NCI-H2107 (cell line): ENCODE measurements around the gene SYNE1.
A peak's percentile ranks its signal among the peaks of the same experiment; 100 is the strongest.

ENCODE experiments used
- DNase-seq: peaks from one replicate; lab custom pipeline; 2025; lab: John Stamatoyannopoulos, UW

SYNE1 gene

DNA sequence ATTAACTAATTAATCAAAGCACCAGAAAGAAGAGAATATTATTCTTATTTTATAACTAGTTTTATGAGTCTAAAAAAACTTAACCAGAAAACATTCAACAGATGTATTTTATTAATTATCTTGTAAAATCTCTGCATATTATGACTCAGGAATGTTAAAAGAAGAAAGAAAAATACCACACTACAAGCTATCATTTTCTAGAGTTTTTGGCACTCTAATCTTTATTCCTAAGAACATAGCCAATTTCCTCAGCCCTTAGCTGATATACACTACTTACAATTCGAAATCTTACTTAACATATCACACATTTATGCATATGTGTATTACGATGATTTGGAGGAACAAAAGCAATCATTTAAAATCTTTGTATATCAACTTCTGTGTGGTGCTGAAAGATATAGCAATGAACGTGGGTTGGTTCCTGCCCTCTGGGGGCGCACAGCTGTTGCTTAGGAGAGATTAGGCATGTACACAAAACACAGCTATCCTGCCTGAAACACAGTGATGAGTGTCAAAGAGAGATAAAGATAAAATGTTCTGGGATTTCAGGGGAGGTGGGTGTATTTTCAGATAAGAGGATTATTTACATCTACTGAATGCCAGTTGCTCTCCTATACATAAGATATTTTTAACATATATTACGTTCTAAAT, 404.5 kb downstream of the SYNE1 start:
- DNase-seq = no peak

GRCh38 chr6:152229330-152229729, 407.8 kb downstream of the SYNE1 start:
- no peak for DNase-seq

DNA sequence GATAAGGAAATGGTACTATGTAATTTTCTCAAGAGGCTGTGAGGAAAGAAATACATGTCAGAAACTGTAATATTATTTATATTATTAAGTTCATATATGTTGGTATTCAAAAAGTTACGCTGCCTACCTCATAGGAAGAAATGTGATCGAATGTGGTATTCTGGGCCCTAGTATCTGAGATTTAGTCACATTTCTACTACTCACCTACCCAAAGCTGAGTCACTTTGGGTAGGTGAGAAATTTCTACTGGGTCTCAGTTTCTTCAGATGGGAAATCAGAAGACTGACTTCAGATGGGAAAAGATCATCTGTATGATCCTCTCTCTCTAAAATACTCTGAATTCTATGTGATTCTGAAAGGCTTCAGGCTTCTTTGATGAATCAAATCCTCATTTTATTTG, 411.0 kb downstream of the SYNE1 start:
- no peak for DNase-seq

- no peak for DNase-seq
Measured at GRCh38 chr6:152225241-152225934, 411.8 kb downstream of the SYNE1 start.

DNA sequence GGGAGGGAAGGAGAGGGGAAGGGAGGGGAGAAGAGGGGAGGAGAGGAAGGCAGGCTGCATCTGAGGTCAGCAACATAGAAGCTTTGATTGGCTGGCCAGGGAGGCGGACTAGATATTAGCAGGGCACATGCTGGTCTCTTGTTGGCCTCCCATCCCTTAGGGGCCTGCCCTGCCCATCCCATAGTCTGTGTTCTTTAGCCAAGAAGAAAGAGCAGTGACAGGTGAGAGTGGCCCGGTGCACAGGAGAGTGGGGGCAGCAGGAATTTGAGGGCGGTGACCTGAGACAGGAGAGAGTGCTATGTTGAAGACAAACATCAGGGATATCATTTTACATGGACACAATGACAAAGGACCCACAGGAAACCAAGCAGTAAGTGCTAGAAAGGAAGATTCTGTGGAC, 413.5 kb downstream of the SYNE1 start:
- DNase-seq = no peak

- no peak for DNase-seq
Measured at GRCh38 chr6:152221806-152222628, 415.1 kb downstream of the SYNE1 start.

DNA sequence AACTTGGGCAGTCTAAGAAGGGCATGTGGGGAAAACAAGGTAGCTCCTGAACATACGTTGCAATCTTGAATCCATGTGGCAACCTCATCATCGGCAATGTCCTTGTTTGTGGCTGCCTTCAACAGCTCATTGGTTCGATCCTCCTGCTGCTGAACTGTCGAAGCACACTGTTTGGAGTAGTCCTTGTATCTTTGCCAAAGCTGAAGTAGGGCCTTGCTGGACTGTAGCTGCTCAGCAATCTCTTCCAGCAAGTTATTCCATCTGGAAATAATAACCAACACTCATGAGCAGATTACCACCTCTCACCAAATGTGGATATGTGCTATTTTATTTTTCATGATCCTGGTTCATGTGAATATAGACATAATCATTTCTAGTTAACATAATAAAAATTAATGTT, 416.4 kb downstream of the SYNE1 start:
- no peak for DNase-seq

GRCh38 chr6:152218887-152219286, 418.3 kb downstream of the SYNE1 start:
- DNase-seq = no peak

GRCh38 chr6:152212437-152212836, 424.7 kb downstream of the SYNE1 start:
- no peak for DNase-seq

DNA sequence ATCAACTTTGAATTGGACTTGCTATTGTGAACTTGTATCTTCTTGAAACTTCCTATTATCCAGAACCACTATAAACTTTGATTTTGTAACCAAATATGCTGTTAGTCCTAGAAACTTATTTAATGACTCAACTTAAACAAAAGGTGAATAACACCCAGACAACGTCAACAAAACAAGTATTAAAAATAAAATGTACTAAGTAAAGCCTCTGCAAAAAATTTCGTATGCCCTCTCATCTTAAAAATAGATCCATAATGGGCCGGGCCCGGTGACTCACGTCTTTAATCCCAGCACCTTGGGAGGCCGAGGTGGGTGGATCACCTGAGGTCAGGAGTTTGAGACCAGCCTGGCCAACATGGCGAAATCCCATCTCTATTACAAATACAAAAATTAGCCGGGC, 428.0 kb downstream of the SYNE1 start:
- DNase-seq = no peak

DNA sequence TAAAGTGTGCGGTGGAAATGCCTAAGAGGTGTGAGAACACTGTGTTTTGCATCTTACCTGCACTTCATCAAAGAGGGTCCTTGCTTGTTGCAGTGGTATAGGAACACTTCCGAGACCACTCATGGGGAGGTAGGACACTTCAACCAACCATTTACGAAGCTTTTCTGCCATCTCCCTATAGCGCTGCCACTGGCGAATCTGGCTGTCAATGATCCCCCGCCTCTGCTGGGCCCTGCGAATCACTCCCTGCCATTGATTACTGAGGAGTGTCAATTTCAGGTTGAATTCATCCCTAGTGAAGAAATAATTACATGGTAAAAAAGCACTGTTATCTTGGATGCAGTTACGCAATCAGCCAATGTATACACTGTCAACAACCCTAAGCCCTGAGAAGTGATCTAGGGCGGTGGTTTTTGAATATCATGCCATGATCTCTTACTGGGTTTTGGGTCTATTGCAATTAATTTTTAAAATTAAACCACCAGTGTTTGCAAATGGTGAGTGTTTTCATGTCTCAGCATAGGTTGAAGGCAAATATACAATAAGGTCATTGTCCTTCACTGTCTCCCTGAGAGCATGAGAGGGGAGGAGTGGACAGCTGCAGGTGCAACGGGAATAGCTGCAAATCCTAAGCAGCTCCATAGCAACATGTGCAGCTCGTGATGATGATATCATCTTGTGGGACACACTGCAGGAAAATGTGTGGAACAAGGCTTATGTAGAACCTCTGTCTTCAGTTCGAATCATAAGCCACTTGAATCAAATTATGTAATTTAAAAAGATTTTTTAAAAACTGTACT, 429.0 kb downstream of the SYNE1 start:
- no peak for DNase-seq

- DNase-seq = no peak
Measured at GRCh38 chr6:152206072-152206818, 430.9 kb downstream of the SYNE1 start.

GRCh38 chr6:152204591-152204990, 432.6 kb downstream of the SYNE1 start:
- DNase-seq = no peak

GRCh38 chr6:152201120-152201519, 436.0 kb downstream of the SYNE1 start:
- DNase-seq = no peak

GRCh38 chr6:152195896-152196295, 441.3 kb downstream of the SYNE1 start:
- DNase-seq = no peak

DNA sequence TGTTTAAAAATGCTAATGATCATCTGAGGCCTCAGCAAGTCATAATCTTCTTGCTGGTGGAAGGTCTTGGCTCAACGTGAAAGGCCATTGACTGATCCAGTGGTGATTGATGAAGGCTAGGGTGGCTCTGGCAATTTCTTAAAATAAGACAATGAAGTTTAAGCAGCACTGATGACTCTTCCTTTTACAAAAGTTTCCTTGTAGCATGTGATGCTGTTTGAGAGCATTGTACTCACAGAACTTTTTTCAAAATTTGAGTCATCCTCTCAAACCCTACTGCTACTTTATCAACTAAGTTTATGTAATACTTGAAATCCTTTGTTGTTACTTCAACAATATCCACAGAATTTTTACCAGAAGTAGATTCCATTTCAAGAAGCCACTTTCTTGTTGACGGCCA, 447.4 kb downstream of the SYNE1 start:
- DNase-seq = no peak

- DNase-seq = no peak
Measured at GRCh38 chr6:152188011-152188410, 449.2 kb downstream of the SYNE1 start.

DNA sequence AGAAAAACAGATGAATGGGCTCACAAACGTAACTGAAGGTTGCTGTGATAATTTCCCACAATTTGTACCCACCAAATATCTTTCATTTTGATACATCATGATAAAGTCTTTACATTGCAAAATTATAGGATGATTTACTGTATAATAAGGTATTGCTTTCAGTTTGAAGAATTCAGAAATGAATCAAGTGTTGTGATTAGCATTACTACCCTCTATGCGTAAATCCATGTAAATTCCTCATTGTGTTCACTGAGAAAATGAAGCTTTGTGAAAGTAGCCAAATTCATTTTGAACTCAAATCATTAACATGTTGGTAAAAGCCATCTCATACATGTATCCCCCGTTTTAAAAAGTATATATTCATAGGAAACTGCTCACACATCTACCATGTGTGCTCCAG, 450.3 kb downstream of the SYNE1 start:
- DNase-seq = no peak

DNA sequence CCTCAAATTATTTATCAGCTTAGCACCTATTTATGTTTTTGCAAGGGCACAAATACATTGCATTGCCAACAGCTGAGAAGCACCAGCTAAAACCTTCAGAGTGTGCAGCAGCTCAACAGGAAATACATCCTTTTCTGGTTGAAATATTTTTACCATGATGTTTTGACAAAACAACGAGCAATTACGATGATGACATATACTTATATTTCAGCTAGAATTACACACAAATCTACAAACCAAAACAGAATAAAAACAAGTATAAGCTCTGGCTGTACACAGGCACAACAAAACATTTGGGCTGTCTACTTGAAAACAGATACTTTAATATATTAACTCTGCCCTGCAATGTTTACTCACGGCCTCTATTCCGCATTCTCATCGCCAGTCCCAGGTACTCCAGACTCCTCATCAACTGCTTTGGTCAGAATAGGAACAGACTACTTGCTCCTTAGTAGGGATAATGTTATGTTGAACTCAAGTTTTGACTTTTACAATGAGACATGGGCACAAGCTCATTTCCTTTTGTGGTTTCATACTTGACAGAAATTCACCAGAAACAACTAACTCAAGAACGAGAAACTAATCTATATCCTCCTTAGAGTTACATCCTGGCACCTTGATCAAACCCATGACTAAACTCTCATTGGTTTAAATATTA, 452.1 kb downstream of the SYNE1 start:
- DNase-seq = peak; percentile 0

DNA sequence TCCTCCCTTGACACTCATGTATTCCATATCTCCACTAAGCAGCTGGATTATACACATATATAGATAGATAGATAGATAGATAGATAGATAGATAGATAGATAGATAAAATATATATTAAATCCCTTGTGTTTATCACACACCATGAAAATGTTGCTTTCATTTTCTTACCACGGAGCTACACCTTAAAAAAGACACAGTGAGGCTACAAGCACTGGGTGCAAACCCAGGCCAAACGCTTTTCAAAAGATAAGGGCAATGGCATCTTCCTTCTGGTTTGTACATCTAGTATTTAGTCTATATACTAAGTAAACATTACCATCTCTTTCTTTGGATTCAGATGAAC, 452.6 kb downstream of the SYNE1 start:
- DNase-seq = no peak

- no peak for DNase-seq
Measured at GRCh38 chr6:152180601-152181000, 456.6 kb downstream of the SYNE1 start.
